ENCODE data around the gene PRKAA1. TPM values are rescaled to one million over a fixed set of nuclear protein-coding genes. Genes with fewer than 3 reads are reported as not detected.

PRKAA1 gene
- polyA plus RNA-seq, 3 donors, result 23.4 to 32.8 (median 29.6) TPM

DNA sequence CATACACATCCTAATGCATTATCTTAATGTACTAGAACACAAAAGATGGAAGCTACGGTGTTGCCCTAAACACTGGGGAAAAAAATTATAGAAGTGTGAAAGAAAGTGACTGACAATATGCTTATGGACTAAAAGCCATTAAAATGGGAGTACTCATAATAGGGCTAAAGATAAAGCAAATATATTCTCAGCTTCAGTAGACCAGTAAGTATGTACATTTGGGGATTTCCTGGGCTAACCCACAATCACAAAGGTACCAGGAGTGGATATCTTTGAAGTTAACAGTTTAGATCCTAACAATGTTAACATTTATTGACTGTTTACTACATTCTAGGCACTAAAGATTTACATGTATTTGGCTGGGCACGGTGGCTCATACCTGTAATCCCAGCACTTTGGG lies 81.6 kb downstream of the PRKAA1 start:
- H3K4me1 Mint-ChIP-seq, result no peaks in the 10 kb centered on the region
- Histone ChIP-seq H3K27ac (ENCODE audit: low read depth in 1 of 2, low read length in 2 of 2) (no peak overlapping the region), H3K27me3 (ENCODE audit: control insufficient read depth in 2 of 2, insufficient read depth in 2 of 2, low read length in 2 of 2) (no peaks in the 10 kb centered on the region), H3K36me3 (replicated peaks in 1 of 2; ENCODE audit: control insufficient read depth in 1 of 2, insufficient read depth in 2 of 2, low read length in 2 of 2) (peaks cover 4 to 38% of the 10 kb centered on the region in 2 donors), H3K9me3 (replicated peaks in 1 of 2; ENCODE audit: control insufficient read depth in 1 of 2, insufficient read depth in 1 of 2, low read length in 2 of 2) (no peaks in the 10 kb centered on the region), H3K9ac (ENCODE audit: insufficient read depth, low read length, poor library complexity, severe bottlenecking) (no peak overlapping the region), H4K20me1 (ENCODE audit: insufficient read depth, low read length) (no peaks in the 10 kb centered on the region), H3K4me1 (ENCODE audit: control insufficient read depth in 1 of 2, insufficient read depth in 2 of 2, low read length in 2 of 2) (no peaks in the 10 kb centered on the region), H3K4me2 (replicated peaks; ENCODE audit: extremely low read depth, low read length, poor library complexity, severe bottlenecking) (no peak overlapping the region), H3K79me2 (ENCODE audit: insufficient read depth, low read length) (no peaks in the 10 kb centered on the region), H2AFZ (ENCODE audit: insufficient read depth, low read depth, low read length, poor library complexity, severe bottlenecking) (no peak overlapping the region), H3K4me3 (replicated peaks in 1 of 3; ENCODE audit: low read depth in 2 of 3, low read length in 3 of 3) (no peak overlapping the region)
- H3K4me3 Mint-ChIP-seq, result no peak overlapping the region
- intact Hi-C loops (cut with micrococcal nuclease), result no loop called here
- H3K27me3 Mint-ChIP-seq (ENCODE audit: low read depth in 3 of 3), result no peaks in the 10 kb centered on the region
- peaks cover 37 to 40% of the 10 kb centered on the region in 2 donors for H3K36me3 Mint-ChIP-seq
- DNase-seq, result no peak
- TF ChIP-seq, protein P1, sequence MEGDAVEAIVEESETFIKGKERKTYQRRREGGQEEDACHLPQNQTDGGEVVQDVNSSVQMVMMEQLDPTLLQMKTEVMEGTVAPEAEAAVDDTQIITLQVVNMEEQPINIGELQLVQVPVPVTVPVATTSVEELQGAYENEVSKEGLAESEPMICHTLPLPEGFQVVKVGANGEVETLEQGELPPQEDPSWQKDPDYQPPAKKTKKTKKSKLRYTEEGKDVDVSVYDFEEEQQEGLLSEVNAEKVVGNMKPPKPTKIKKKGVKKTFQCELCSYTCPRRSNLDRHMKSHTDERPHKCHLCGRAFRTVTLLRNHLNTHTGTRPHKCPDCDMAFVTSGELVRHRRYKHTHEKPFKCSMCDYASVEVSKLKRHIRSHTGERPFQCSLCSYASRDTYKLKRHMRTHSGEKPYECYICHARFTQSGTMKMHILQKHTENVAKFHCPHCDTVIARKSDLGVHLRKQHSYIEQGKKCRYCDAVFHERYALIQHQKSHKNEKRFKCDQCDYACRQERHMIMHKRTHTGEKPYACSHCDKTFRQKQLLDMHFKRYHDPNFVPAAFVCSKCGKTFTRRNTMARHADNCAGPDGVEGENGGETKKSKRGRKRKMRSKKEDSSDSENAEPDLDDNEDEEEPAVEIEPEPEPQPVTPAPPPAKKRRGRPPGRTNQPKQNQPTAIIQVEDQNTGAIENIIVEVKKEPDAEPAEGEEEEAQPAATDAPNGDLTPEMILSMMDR (IDR thresholded peaks at IDR 0.05), result no peak
- peaks cover 0 to 9% (median 4%) of the 10 kb centered on the region in 7 donors for H3K9me3 Mint-ChIP-seq
- WGBS (ENCODE audit: insufficient coverage), result no CpG with 5 or more reads among the region's 2 CpGs
- H3K27ac Mint-ChIP-seq, result no peak overlapping the region

DNA sequence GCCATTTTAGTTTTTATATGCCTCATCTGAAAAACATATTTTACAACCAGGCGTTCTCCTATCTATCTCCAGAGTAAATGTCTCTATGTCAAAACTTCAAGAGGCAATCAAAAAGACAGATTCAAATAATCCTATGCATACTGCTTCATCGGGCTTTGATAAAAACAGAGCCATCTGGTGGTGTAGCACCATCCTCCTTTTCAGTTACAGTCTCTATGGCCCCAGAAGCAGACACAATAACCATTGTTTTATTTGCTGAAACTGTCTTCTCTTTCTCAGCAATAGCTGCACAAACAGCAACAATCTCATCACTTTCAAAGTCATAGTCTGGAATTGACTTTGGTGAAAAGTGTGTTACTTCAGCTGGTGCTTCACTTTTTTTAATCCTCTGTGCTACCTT lies 82.2 kb downstream of the PRKAA1 start:
- Histone ChIP-seq H3K36me3 (replicated peaks in 1 of 2; ENCODE audit: control insufficient read depth in 1 of 2, insufficient read depth in 2 of 2, low read length in 2 of 2) (peaks cover 4 to 34% of the 10 kb centered on the region in 2 donors), H3K27me3 (ENCODE audit: control insufficient read depth in 2 of 2, insufficient read depth in 2 of 2, low read length in 2 of 2) (no peaks in the 10 kb centered on the region), H3K9ac (ENCODE audit: insufficient read depth, low read length, poor library complexity, severe bottlenecking) (no peak overlapping the region), H2AFZ (ENCODE audit: insufficient read depth, low read depth, low read length, poor library complexity, severe bottlenecking) (no peak overlapping the region), H3K79me2 (ENCODE audit: insufficient read depth, low read length) (no peaks in the 10 kb centered on the region), H3K9me3 (replicated peaks in 1 of 2; ENCODE audit: control insufficient read depth in 1 of 2, insufficient read depth in 1 of 2, low read length in 2 of 2) (no peaks in the 10 kb centered on the region), H3K4me3 (replicated peaks in 1 of 3; ENCODE audit: low read depth in 2 of 3, low read length in 3 of 3) (no peak overlapping the region), H3K4me2 (replicated peaks; ENCODE audit: extremely low read depth, low read length, poor library complexity, severe bottlenecking) (no peak overlapping the region), H4K20me1 (ENCODE audit: insufficient read depth, low read length) (no peaks in the 10 kb centered on the region), H3K27ac (ENCODE audit: low read depth in 1 of 2, low read length in 2 of 2) (no peak overlapping the region), H3K4me1 (ENCODE audit: control insufficient read depth in 1 of 2, insufficient read depth in 2 of 2, low read length in 2 of 2) (no peaks in the 10 kb centered on the region)
- H3K27ac Mint-ChIP-seq, result no peak overlapping the region
- peaks cover 0 to 7% (median under 1%) of the 10 kb centered on the region in 7 donors for H3K9me3 Mint-ChIP-seq
- H3K4me3 Mint-ChIP-seq, result no peak overlapping the region
- peaks cover 32 to 34% of the 10 kb centered on the region in 2 donors for H3K36me3 Mint-ChIP-seq
- 74% methylated on average over 2 of the region's 2 CpGs for WGBS (ENCODE audit: insufficient coverage)
- H3K4me1 Mint-ChIP-seq, result no peaks in the 10 kb centered on the region
- H3K27me3 Mint-ChIP-seq (ENCODE audit: low read depth in 3 of 3), result no peaks in the 10 kb centered on the region
- DNase-seq, result no peak
- TF ChIP-seq, protein P1 (IDR thresholded peaks at IDR 0.05), result no peak
- intact Hi-C loops (cut with micrococcal nuclease), result no loop called here

Data from CD14-positive monocyte (primary cell).